NCI-H2196 (cell line): ENCODE measurements around the gene MCTP1.
"Not testable (repeated sequence)": the region's sequence is repeated elsewhere in the genome, so short reads cannot be mapped to it uniquely, and the experiment has no call there.

Experiments used
- DNase-seq: peaks from one replicate; lab custom pipeline; 2025; ENCODE audit not compliant: unreplicated experiment; lab: John Stamatoyannopoulos, UW

Gene MCTP1

GRCh38 chr5:95035891-95036685 is 248.8 kb downstream of the MCTP1 start:
- no peak for DNase-seq

- DNase-seq = no peak
These were observed 252.1 kb downstream of the MCTP1 start for GRCh38 chr5:95032801-95033200.

GRCh38 chr5:95029569-95030366 is 255.1 kb downstream of the MCTP1 start:
- DNase-seq = no peak

- DNase-seq = no peak
These were observed 257.1 kb downstream of the MCTP1 start for GRCh38 chr5:95027775-95028174.

GRCh38 chr5:95027151-95027721 is 257.7 kb downstream of the MCTP1 start:
- DNase-seq = no peak

- DNase-seq = no peak
These were observed 258.2 kb downstream of the MCTP1 start for GRCh38 chr5:95026718-95027117.

GRCh38 chr5:95022967-95023695 is 261.8 kb downstream of the MCTP1 start:
- no peak for DNase-seq

- no peak for DNase-seq
These were observed 264.5 kb downstream of the MCTP1 start for GRCh38 chr5:95020345-95020744.

- DNase-seq = no peak
These were observed 265.9 kb downstream of the MCTP1 start for GRCh38 chr5:95018946-95019345.

- no peak for DNase-seq
These were observed 266.4 kb downstream of the MCTP1 start for GRCh38 chr5:95018511-95018910.

- DNase-seq = no peak
These were observed 275.1 kb downstream of the MCTP1 start for GRCh38 chr5:95009812-95010211.

- no peak for DNase-seq
These were observed 276.8 kb downstream of the MCTP1 start for GRCh38 chr5:95007921-95008597.

GRCh38 chr5:95005811-95006210 is 279.1 kb downstream of the MCTP1 start:
- DNase-seq = no peak

- DNase-seq = no peak
These were observed 286.2 kb downstream of the MCTP1 start for GRCh38 chr5:94998670-94999069.

GRCh38 chr5:94994537-94994936 is 290.4 kb downstream of the MCTP1 start:
- not testable (repeated sequence) for DNase-seq

GRCh38 chr5:94993491-94993890 is 291.4 kb downstream of the MCTP1 start:
- DNase-seq = no peak

GRCh38 chr5:94992325-94992724 is 292.6 kb downstream of the MCTP1 start:
- DNase-seq = no peak

GRCh38 chr5:94983861-94984535 is 300.9 kb downstream of the MCTP1 start:
- DNase-seq = no peak

- no peak for DNase-seq
These were observed 307.5 kb downstream of the MCTP1 start for GRCh38 chr5:94977437-94977836.

GRCh38 chr5:94976853-94977252 is 308.0 kb downstream of the MCTP1 start:
- no peak for DNase-seq
